GM19324 (cell line): ENCODE data around the gene VLDLR.
A peak's percentile ranks its signal among the peaks of the same experiment; 100 is the strongest.

ENCODE experiments used
- ATAC-seq: cut with Tn5 transposase; IDR thresholded peaks from one replicate; pipeline ENCODE4 v1.9.1; 2021; ENCODE audit warnings: mild to moderate bottlenecking, moderate library complexity; ENCODE audit not compliant: unreplicated experiment, low FRiP score

VLDLR gene

DNA sequence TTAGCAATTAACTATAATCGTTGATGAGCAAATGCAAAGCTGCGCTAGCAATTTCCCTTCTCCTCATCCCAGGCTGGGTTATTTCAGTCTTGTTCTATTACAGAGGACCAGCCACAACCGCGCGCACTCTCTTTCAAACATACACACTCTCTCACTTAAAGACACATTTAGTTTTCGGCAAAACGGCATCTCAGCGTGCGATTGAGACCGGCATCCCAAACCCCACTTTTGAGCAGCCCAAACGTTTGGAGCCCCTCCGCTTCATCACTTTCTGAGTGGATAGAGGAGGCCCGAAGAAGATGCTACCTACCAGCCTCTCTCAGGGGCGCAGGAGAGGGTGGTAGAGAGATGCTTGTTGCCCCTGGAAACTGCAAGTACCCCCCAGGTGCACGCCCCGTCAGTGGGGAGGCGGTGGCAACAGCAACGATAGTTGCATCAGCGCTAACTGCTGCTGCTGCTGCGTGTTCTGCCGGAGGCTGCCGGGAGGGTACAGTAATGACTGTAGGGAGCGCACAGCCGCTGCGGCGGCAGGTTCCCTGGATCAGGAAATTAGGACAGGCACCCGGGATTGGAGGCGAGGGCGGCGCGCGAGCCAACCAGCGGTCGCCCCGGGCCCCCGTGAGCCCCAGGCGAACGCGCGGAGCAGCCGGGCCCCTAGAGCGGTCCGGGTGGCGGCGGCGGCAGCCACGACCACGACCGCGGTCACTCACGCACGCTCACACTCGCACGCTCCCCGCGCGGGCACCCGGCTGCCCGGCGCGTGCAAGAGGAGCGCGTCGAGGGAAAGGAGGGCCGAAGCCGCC lies 467 bp upstream of the VLDLR start:
- ATAC-seq: peak; percentile 24

DNA sequence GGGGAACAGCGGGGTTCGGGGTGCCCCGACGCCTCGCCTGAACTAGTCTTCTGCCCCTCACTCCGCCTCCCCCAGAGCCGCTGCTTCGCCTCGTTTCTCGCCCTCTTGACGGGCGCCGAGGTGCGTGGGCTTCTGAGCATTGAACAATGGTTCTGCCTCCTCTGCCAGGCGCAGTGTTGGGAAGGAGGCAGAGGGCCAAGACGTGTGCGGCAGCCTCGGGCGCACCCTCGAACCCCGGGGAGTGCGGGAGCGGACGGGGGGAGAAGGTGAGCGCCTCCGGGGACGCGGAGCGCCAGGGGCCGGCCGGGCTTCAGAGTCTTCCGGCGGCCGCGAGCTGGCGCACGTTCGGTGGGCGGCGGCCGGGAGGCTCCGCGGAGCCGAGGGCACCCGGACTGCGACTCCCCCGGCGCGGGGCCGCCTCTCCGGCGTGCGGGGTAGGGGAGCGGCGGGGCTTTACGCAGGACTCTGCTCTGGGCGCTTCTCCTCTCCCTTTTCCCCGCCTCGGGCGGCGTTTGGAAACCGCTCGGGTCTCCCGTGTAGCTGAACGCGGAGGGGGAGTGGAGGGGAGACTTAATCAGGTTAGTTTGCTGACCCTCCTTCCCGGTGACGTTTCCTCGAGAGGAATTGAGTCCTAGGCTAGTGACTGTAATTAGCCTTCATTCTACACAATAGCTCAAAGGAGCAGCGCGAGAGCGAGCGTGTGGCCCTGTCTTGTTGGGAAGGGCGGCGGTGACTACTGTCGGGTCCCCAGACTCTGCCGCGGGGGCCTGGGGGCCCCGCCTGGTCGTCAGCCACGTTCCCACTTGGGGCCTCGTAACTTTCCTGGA lies 1.1 kb downstream of the VLDLR start:
- peak; percentile 34 for ATAC-seq

DNA sequence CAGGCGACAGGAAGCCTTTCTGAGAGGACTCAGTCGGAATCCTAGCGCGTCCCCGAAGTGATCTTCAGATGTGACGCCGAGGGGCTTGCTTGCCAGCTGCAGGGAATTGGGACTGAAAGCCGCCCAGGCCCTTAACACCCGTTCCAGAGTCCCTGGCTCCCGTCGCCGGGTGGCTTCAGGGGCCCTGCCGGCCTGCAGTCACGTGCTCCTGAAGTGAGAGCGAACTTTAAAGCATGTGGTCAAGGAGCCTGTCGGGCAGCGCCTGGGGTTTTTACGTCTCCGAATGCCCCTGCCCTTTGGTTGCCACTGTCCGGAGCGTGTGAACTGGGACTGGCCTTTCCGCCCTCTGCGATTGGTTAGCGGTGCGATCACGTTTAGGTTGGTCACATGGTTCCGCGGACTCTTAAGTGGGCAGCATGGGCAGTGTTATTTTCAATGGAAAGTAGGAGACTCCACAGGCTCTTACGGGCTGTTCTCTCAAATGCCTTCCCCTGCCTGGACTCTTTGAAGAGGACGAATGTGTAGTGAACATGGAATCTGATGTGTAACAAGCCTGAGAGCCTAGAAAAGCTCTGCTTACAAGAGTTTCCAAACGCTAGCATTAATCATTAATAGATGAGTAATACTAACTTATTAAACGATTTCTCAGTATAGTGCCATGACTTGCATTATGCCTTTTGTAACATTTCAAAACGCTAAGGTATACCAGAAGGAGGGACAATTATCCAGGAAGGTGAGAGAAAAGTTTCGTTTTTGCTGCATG lies 1.9 kb downstream of the VLDLR start:
- ATAC-seq: no peak

DNA sequence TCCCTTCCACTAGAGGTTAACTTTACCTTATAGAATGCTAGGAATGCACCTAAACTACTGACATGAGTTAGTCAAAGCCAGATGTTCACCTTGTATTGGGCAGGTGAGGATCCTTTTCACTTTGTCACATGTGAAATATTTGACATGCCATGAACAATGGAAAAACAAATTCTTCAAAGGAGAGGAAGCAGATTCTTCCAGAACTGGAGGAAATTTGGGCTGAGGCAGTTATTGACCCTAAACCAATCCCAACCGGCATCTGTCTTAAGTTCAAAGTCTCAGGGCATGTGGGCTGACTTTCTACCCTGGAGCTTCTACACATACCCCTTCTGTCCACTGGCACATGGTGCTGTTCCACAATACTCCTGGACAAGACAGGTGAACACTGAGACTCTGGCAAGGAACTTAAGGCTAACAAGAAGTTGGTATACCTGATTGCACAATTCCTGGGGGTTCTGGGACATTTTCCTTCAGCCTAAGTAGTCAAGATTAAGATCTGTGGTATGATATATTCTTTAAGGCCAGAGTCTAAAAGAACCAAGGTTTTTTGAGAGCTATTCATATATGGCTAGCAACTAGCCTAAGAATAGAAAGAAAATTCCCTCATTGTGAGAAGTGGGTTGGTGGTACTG lies 2.6 kb downstream of the VLDLR start:
- no peak for ATAC-seq

DNA sequence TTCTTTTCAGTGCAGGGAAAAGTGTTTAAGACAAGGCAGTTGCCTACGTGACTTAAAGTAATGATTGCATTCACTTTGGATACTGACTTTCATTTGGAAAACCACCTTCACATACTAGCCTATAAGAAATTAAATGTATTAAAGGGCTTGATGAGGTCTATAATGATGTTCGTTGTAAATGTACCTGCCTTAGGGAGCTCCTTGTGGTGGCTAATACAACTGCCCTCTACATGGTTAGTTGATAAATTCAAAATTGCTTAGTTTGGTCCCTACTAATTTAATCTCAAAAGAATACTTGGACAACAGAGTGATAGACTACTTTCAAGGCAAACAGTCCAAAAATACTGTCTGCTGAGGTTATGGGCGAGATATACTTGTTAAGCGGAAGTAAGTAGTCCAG lies 3.8 kb downstream of the VLDLR start:
- ATAC-seq: no peak

DNA sequence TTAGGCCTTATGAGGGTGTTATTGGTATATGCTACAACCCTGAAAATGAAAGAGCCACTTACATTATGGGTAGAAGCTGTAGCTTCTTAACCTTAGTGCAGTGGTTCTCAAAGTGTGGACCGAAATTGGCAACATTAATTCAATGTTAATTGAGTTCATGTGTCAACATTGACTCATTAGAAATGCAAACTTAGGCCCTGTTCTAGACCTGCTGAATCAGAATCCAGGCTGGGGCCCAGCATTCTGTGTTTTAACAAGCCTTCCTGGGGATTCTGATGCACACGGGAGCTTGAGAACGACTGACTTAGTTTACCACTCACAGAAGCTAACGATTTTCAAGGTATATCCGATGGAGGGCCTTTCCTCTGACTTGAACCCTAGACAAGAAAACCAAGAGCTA lies 7.3 kb downstream of the VLDLR start:
- ATAC-seq: no peak

DNA sequence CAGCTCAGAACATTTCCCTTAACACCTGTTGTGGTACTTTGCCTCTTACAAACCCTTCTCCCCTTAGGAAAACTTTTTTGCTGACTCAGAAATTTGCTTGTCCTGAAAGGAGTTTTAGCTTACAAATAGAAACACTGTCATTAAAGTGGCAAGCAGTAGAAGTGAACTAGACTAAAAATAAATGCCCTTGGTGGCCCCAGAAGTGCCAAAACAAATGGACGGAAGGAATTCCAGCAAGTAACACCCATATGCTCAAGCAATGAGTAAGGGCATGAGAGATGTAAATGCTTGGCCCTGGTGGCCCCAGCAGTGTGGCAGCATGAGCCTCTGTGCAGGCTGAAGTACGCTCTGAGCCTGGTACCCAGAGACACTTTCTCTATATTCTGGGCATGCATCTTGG lies 8.6 kb downstream of the VLDLR start:
- ATAC-seq: no peak

DNA sequence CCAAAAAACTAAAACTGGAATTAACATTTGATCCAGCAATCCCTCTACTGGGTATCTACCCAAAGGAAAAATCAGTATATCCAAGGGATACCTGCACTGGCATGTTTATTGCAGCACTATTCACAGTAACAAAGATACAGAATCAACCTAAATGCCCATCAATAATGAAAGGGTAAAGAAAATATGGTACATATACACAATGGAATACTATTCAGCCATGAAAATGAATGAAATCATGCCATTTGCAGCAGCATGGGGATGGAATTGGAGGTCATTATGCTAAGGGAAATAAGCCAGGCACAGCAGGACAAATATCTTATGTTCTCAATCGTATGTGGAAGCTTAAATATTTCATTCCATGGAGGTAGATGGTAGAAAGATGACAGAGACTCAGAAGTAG lies 9.7 kb downstream of the VLDLR start:
- no peak for ATAC-seq

DNA sequence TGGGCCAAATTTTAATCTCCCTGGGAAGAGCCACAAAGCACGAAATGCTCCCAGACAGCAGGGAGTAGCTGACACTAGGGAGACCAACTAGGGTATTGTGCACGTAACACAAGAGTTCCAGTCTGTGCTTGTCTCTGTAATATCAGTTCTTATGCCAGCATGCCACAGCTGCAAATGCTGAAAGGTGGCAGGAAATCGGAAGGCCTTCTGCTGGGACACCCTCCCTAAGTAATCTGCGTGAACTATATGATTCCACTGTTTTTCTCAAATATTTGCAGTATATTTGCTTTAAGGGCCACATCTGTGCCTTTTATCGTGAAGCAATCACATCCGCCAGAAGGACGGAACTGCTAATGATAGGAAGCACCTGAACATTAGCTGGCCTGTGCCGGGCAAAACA lies 12.6 kb downstream of the VLDLR start:
- ATAC-seq: no peak

DNA sequence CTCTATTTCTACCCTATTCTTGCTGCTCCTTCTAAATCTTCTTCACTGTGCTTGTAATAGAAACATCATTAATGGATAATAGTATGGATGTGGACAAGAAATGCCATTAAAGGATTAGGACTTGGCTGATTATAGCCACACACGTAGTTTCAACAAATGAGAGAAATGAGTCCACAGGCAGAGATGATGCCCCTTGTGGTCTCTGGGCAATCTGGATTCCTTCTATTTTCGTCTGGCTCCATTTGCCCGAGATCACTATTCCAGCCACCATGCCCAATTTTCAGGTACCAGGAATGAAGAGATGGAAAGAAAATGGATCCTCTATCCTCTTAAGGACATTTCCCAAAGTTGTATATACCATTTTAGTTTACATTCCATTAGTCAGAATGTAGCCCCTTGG lies 13.2 kb downstream of the VLDLR start:
- no peak for ATAC-seq

DNA sequence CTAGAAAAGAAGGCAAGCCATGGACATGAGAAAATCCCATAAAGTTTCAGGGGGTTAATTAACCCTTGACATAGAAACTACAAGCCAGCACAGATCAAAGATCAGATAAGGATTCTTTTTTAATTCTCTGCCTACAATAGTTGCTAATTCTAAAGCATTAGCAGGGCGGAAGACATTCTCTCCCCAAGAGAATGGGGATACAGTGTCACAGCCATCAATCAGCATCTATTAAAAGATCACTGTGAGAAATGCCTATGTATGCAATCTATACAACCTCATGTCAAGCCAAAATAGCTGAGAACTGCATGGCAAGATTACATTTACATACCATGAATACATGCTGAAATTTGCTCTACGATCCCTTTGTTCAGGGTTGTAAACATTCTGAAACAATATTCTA lies 14.3 kb downstream of the VLDLR start:
- ATAC-seq: no peak

DNA sequence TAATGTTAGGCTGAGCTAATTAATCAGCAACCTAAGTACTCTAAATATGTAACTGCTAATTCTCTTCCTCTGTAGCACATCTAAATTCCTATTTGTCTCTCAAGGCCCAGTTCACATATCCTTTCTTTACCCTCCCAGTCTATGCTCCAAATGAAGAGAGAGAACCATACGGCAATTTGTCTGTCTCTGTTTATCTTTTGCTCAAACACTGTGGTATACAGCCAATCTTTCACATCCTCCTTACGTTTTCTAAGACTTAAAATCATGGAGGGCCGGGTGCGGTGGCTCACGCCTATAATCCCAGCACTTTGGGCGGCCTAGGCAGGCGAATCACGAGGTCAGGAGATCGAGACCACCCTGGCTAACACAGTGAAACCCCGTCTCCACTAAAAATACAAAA lies 15.8 kb downstream of the VLDLR start:
- ATAC-seq: no peak

DNA sequence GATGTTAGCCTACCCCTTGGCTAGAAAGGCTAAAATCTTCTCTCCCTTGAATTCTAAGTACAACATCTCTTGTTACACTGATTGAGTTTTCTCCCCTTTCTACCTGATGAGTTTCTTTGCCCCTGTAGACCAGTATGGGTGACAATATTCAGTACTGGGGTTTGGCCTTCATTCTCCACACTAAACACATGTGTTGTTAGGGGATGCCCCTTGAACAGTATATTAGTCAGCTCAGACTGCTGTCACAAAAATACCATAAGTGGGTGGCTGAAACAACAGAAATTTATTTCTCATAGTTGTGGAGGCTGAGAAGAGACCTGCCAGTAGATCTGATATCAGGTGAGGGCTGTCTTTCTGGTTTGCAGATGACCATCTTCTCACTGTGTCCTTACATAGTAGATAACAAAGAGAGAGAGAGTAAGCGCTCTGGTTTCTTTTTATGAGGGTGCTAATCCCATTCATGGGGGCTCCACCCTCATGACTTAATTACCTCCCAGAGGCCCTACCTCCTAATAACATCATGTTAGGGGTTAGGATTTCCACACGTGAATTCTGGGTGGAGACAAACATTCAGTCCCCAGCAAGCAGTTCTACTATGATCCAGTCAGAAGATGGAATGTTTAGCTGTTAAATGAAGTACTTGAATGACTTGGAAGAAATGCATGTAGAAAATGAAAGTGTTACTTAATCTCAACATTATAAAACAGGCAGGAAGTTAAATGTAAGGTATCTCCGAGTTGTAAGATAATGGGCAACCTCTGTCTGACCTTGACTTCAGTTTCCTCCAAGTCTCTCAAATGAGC lies 17.5 kb downstream of the VLDLR start:
- no peak for ATAC-seq

DNA sequence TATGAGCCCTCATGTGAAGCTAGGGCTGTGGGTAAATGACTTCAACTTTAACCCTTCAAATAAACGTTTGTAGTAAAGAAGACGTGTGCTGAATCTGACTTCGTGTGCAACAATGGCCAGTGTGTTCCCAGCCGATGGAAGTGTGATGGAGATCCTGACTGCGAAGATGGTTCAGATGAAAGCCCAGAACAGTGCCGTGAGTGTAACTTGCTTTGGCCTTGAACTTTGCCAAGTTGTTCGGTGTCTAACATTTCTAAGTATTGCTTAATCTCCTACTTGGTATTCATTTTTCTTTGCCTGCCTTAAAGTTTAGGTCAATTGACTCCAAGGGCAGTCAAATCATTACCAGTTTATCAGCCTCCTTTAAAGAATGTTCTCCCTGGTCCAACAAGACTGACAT lies 18.2 kb downstream of the VLDLR start:
- no peak for ATAC-seq

DNA sequence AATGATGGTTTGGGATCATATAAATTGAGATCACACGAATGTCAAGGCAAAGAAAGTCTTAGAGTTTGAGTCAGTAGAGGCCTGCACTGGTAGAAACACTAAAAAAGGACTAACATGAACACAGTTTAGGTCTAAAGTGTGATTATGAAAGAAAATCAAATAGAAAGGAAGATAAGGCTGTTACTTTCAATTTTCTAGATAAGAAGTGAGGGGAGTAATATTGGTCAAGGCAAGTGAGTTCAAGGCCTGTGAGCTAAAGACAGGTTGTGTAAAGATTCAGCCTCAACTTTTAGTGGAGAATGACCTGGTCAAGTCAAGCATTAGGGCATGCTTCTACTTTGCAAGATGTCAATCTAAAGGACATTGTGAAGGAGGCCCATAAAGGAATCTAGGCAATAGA lies 19.0 kb downstream of the VLDLR start:
- ATAC-seq: no peak

DNA sequence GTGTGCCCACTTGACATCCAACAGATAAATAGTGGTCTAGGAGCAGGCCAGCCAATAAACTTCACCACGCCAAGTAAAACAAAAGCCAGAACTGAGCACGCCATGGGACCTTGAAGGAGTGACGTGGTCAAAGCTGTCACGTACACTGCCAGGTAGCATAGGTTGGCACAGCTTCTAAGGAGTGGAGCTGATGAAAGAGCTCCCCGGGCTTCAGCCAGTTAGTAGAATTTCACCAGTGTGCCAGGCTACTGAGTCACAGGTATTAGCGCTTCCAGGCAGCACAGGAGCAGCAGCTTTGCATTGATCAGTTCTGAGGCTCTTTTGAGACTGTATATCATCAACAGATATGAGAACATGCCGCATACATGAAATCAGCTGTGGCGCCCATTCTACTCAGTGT lies 19.4 kb downstream of the VLDLR start:
- no peak for ATAC-seq

DNA sequence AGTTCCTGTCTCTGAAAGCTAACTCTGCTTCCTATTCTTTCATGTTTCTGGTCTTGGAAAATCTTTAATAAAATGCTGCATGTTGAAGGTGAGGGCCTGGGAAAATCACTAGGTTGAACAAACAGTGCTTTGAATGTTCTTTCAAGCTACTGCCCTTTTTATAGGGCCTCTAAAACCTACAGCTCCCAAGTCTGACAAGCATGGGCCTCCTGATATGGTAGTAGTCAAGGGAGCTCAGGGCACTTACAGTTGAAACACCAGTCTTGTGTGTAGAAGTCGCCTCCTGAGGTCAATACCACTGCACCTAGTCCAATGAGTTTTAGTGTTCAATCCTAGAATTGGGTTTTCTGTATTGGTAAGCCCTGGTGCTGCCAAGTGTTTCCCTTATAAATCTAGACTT lies 20.5 kb downstream of the VLDLR start:
- no peak for ATAC-seq

DNA sequence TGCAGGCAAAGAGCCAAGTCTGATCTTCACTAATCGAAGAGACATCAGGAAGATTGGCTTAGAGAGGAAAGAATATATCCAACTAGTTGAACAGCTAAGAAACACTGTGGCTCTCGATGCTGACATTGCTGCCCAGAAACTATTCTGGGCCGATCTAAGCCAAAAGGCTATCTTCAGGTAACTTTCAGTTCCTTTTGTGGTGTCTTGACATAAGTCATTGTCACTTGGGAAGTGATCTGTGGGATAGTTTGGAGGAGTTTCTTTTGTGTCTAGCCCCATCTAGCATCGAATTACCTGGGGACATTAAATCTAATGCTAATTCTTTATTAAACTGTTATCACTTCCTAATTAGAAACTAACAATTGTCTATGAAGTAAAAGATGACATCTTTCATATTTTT lies 24.0 kb downstream of the VLDLR start:
- ATAC-seq: peak; percentile 80

DNA sequence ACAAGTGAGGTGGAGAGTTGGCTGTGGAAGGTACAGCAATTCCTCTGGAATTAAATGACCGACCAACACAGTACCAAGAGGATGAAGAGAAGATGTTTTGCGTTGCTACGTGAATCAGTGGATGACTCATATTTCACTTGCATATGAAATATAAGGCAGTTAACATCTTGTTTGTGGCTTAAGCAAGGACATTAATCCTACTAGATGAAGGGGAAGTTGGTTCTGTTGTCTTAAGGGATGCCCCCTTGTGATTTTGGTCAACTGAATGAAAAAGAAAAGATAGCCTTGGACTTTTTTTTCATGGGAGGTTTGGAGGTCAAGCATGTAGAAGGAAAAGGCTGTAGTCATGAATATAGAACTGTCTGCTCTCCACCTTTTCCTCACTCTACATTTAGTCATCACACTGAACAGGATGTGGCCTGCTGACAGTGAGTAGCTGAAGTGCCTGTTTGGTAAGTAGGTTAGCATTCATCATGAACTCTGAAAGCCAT lies 33.9 kb downstream of the VLDLR start:
- no peak for ATAC-seq

DNA sequence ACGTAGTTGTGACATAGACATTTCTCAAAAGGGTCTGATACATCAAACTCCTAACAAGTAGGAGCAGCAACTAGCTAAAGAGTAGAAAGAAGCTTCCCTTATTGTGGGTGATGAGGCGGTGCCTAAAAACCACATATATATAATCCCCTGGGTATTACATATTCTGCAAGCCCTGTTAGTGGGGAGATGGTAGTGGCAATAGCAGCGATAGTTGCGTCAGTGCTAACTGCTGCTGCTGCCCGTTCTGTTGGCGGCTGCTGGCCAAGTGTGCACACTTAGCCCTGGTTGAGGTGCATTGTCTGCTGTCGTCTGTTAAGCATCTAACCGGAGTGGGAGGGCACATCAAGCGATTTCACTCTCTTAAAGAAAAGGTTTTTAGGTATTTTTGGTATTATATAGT lies 35.8 kb downstream of the VLDLR start:
- ATAC-seq: no peak
